Naive thymus-derived CD8-positive, alpha-beta T cell (primary cell): ENCODE measurements around the gene PLD1. TPM values are rescaled to one million over a fixed set of nuclear protein-coding genes. Genes with fewer than 3 reads are reported as not detected.
"Not testable (repeated sequence)": the region's sequence is repeated elsewhere in the genome, so short reads cannot be mapped to it uniquely, and the experiment has no call there.

Experiments used
- ATAC-seq, 2 donors: fragments of 150-1000 bp; cut with Tn5 transposase in 1 of 2; sonication (Bioruptor Pico), chemical (Tn5 transposase) in 1 of 2; 1 replicate in 1 of 2; 2 replicates in 1 of 2; pipeline ENCODE4 v1.10.0; 2021; ENCODE audit warnings: mild to moderate bottlenecking in 2 of 2, moderate library complexity in 2 of 2
- POLR2A ChIA-PET: fragments of 350-600 bp; sonication (Branson Sonifier 250); formaldehyde crosslinking; loops from one replicate; lab custom pipeline; 2021; ENCODE audit warnings: antibody characterized with exemption; lab: Charles Lee
- DNase-seq, 10 donors: peaks; one replicate each; pipeline versions ENCODE4 v3.0.0 to v3.0.0-alpha.2; 2020 to 2022
- H3K27ac Mint-ChIP-seq, 10 donors: one replicate each; pipeline ENCODE4 v1.8.0; 2020 to 2022; ENCODE audit warnings: mild to moderate bottlenecking in 10 of 10, mixed read lengths in 10 of 10, moderate library complexity in 4 of 10, inconsistent platforms in 1 of 10
- H3K27me3 Mint-ChIP-seq, 5 donors: one replicate each; pipeline ENCODE4 v1.8.0; 2021 to 2022; ENCODE audit warnings: mixed read lengths in 5 of 5
- H3K36me3 Mint-ChIP-seq, 3 donors: one replicate each; pipeline ENCODE4 v1.8.0; 2020 to 2022; ENCODE audit warnings: mixed read lengths in 3 of 3, mild to moderate bottlenecking in 2 of 3, inconsistent platforms in 1 of 3
- H3K4me1 Mint-ChIP-seq, 4 donors: one replicate each; pipeline ENCODE4 v1.8.0; 2021 to 2022; ENCODE audit warnings: mixed read lengths in 4 of 4
- H3K4me3 Mint-ChIP-seq, 10 donors: one replicate each; pipeline ENCODE4 v1.8.0; 2020 to 2022; ENCODE audit warnings: mild to moderate bottlenecking in 10 of 10, mixed read lengths in 10 of 10, moderate library complexity in 6 of 10, inconsistent platforms in 1 of 10
- H3K9me3 Mint-ChIP-seq, 9 donors: one replicate each; pipeline ENCODE4 v1.8.0; 2020 to 2022; ENCODE audit warnings: mixed read lengths in 9 of 9, mild to moderate bottlenecking in 3 of 9, inconsistent platforms in 1 of 9, moderate library complexity in 1 of 9
- polyA plus RNA-seq, 3 donors: library from polyadenylated mRNA; unstranded; fragments of 300-500 nt; fragmentation: Illumina TruSeq; gene quantifications; one replicate each; pipeline ENCODE4 v1.2.3, GENCODE V29; 2021
- total RNA-seq, 8 experiments: library from RNA in 2 of 8; stranded (reverse) in 2 of 8; gene quantifications; one replicate each; pipeline ENCODE4 v1.2.3 and lab custom pipeline; 2021 to 2026

PLD1 gene
- total and polyA plus RNA-seq, 5 experiments from 2014 or later: 0.38 to 0.44 TPM; not detected in 3

DNA sequence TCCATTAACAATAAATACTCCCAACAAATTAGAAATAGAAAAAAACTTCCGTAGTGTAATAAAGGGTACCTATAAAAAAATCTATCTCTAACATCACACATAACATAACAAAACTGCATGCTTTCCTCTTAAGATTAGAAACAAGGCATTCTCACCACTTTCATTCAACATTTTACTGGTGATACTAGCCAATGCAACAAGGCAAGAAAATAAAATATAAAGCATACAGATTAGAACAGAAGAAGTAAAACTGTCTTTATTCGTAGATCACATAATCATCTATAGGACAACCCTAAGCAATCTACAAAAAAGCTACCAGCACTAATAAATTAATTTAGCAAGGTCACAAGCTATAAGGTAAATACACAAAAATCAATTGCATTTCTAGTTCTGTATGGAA is 107.1 kb downstream of the PLD1 start:
- POLR2A ChIA-PET: no interaction called here
- peaks cover 0 to 4% (median 0%) of the 10 kb centered on the region in 3 donors for H3K36me3 Mint-ChIP-seq
- no peak for ATAC-seq
- no peaks in the 10 kb centered on the region for H3K4me1 Mint-ChIP-seq
- H3K4me3 Mint-ChIP-seq: no peak overlapping the region
- H3K9me3 Mint-ChIP-seq: peaks cover 0 to 17% (median 4%) of the 10 kb centered on the region in 9 donors
- no peak for DNase-seq
- peaks cover 6 to 30% (median 13%) of the 10 kb centered on the region in 5 donors for H3K27me3 Mint-ChIP-seq
- H3K27ac Mint-ChIP-seq: no peak overlapping the region

DNA sequence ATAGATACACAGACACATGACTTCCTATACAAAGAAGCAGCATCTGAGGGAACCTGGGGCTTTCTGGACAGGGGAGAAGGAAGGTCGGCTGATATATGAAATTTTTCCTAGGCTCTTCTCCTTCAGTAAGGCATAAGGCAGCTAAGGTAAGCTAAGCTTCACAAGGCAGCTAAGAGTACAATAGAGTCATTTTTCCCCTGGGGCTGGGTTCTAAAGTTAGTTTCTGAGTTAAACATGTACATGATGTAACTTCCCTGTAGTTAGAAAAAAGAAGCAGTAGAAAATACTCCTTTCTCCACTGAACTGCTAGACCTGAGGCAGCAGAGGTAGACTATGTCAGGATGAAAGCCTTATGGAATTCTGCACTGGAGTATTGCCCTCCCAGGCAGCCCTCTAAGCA is 109.6 kb downstream of the PLD1 start:
- Mint-ChIP-seq H3K9me3 (peaks cover 0 to 17% (median 4%) of the 10 kb centered on the region in 9 donors), H3K36me3 (peaks cover 0 to 4% (median 2%) of the 10 kb centered on the region in 3 donors), H3K4me3 (no peak overlapping the region), H3K27ac (no peak overlapping the region), H3K4me1 (no peaks in the 10 kb centered on the region), H3K27me3 (peaks cover 8 to 55% (median 19%) of the 10 kb centered on the region in 5 donors)
- DNase-seq (no peak), ATAC-seq (no peak)
- POLR2A ChIA-PET: no interaction called here

DNA sequence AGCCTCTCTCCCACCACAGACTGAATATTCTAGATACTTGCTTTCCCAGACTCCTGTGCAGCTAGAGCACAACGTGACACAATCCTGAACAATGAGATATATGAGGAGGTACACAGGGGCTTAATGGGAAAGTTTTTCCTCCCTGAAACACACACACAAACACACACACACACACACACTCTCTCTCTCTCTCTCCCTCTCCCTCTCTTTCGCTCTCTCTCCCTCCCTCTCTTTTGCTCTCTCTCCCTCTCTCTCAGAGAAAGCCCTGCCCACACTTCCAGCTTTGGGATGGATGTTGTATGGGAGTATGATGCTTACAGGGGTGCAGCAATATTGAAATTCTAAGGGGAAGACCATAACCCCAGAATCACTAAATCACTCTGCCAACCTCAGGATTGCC is 110.1 kb downstream of the PLD1 start:
- H3K4me3 Mint-ChIP-seq: no peak overlapping the region
- no peak for DNase-seq
- no peak overlapping the region for H3K27ac Mint-ChIP-seq
- peaks cover 0 to 4% (median 2%) of the 10 kb centered on the region in 3 donors for H3K36me3 Mint-ChIP-seq
- H3K27me3 Mint-ChIP-seq: peaks cover 8 to 55% (median 19%) of the 10 kb centered on the region in 5 donors
- POLR2A ChIA-PET: no interaction called here
- ATAC-seq: no peak
- no peaks in the 10 kb centered on the region for H3K4me1 Mint-ChIP-seq
- H3K9me3 Mint-ChIP-seq: peaks cover 0 to 17% (median 4%) of the 10 kb centered on the region in 9 donors

DNA sequence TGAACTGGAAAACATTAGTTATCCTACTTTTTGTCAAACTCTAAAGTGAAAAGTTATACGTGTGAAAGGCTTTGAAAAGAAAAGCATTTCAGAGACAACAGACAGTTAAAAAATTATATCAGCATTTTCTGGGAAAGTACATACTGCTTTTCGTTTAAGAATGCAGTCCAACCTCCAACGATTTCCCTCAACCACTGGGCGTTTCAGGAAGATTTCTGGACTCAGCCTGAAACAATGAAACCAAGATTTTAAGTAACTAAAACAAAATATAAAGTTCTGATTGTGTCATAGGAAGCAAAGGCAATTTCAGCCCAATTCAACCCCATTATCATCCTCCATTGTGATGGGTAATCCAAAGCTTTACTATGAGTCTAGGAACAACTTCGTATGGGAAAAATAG is 110.7 kb downstream of the PLD1 start:
- H3K36me3 Mint-ChIP-seq: peaks cover 0 to 4% (median 2%) of the 10 kb centered on the region in 3 donors
- no peaks in the 10 kb centered on the region for H3K4me1 Mint-ChIP-seq
- ATAC-seq (no peak), DNase-seq (no peak)
- POLR2A ChIA-PET: no interaction called here
- peaks cover 0 to 17% (median 4%) of the 10 kb centered on the region in 9 donors for H3K9me3 Mint-ChIP-seq
- H3K27ac Mint-ChIP-seq: no peak overlapping the region
- H3K27me3 Mint-ChIP-seq: peaks cover 8 to 55% (median 19%) of the 10 kb centered on the region in 5 donors
- no peak overlapping the region for H3K4me3 Mint-ChIP-seq

DNA sequence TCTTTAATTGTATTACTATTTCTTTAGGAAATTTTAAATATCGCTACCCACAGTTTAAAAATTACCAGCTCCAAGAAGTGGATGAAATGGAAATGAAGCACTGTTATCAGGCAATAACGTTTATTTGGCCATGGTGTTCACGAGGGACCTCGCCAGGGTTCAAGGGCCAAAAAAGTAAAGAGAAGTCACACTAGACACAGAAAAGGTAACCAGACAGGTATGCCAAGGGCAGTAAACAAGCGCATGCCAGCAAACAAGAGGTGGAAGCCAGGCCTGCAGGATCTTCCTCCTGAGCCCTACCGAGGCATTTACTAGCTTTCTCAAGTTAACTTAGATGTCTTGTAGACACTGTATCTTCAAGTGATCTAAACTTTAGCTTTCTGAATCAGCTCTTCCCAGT is 113.5 kb downstream of the PLD1 start:
- no peak for DNase-seq
- Mint-ChIP-seq H3K4me3 (no peak overlapping the region), H3K27me3 (peaks cover 12 to 55% (median 19%) of the 10 kb centered on the region in 5 donors), H3K27ac (no peak overlapping the region), H3K9me3 (peaks cover 0 to 2% (median 0%) of the 10 kb centered on the region in 9 donors), H3K4me1 (no peaks in the 10 kb centered on the region), H3K36me3 (peaks cover 0 to 2% (median 0%) of the 10 kb centered on the region in 3 donors)
- POLR2A ChIA-PET: no interaction called here
- no peak for ATAC-seq

DNA sequence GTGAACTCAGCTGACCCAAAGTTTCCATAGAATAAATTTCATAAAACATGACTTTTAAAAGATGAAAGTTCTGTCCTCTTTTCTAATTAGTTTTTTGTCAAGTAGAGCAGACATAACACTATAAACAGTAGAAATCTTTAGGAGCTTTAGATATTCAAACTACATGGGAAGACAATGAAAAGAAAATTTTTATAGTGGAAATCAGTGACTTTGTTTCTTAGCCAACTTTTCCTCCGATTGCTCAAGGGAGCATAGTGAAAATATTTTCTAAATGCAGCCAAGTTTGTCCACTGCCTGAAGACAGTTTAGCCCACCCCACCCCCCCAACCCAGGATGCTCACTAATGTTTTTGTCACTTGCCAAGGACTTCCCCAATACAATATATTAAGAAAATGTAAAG is 114.9 kb downstream of the PLD1 start:
- H3K36me3 Mint-ChIP-seq: peaks cover 0 to 2% (median 0%) of the 10 kb centered on the region in 3 donors
- H3K27ac Mint-ChIP-seq: no peak overlapping the region

DNA sequence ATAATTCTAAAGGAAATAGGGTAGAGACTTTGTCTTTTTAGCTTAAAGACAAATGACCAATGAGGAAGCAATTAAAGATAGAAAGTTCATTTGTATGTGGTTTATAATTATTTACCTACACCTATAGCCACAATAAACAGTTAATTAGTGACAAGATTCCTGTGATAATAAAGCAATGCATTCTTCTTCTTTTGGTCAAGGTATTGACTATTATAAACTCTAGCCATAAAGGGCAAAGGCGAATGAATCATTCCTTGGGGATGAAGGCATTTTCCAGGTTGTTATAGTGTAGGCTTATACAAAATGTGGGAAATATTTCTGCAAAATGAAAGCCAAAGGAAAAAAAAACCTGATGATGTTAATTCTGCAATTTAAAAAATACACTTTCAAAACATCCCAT is 115.4 kb downstream of the PLD1 start:
- H3K4me1 Mint-ChIP-seq: peaks cover 0 to 7% (median 4%) of the 10 kb centered on the region in 4 donors

More for the DNA sequence above, 114.9 kb downstream of the PLD1 start:
- ATAC-seq (no peak), DNase-seq (no peak)
- Mint-ChIP-seq H3K4me1 (peaks cover 0 to 3% (median under 1%) of the 10 kb centered on the region in 4 donors), H3K27me3 (peaks cover 12 to 41% (median 18%) of the 10 kb centered on the region in 5 donors), H3K4me3 (no peak overlapping the region), H3K9me3 (no peaks in the 10 kb centered on the region)
- POLR2A ChIA-PET: no interaction called here

DNA sequence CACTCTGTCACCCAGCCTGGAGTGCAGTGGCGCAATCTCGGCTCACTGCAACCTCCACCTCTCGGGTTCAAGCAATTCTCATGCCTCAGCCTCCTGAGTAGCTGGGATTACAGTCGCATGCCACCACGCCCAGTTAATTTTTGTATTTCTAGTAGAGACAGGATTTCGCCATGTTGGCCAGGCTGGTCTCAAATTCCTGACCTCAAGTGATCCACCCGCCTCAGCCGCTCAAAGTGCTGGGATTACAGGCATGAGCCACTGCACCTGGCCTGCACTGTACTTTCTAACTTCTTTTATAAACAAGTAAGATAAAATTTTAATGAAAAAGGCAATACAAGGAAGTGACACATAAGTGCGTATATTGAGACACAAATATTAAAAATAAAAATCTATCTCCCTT is 117.7 kb downstream of the PLD1 start:
- H3K4me1 Mint-ChIP-seq, H3K4me3 Mint-ChIP-seq, ATAC-seq, H3K9me3 Mint-ChIP-seq, H3K27ac Mint-ChIP-seq, POLR2A ChIA-PET, H3K36me3 Mint-ChIP-seq, DNase-seq: not testable (repeated sequence)
- H3K27me3 Mint-ChIP-seq: peaks cover 6 to 19% (median 6%) of the 10 kb centered on the region in 5 donors

More for the DNA sequence above, 115.4 kb downstream of the PLD1 start:
- peaks cover 0 to 2% (median 0%) of the 10 kb centered on the region in 3 donors for H3K36me3 Mint-ChIP-seq
- H3K27ac Mint-ChIP-seq: no peak overlapping the region
- H3K27me3 Mint-ChIP-seq: peaks cover 8 to 36% (median 13%) of the 10 kb centered on the region in 5 donors
- no peaks in the 10 kb centered on the region for H3K9me3 Mint-ChIP-seq
- no peak for ATAC-seq
- POLR2A ChIA-PET: no interaction called here
- DNase-seq: no peak
- H3K4me3 Mint-ChIP-seq: no peak overlapping the region

DNA sequence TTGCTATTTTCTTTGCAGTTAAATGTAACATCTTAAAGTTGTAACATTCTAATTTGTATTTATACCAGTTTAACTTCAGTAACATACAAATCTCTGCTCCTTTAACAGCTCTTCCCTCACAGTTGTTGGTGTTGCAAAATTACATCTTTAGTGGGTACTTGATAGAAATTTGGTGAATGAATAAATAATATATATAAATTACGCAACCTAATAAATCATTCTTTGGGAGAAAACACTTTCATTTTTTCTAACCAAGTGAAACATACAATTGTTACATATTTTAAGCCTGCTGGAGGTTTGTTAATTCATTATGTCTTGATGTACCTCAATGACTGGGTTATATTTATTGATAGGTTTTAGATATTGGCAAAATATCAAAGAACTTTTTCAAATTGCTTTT is 118.8 kb downstream of the PLD1 start:
- POLR2A ChIA-PET: no interaction called here
- Mint-ChIP-seq H3K27ac (no peak overlapping the region), H3K4me3 (no peak overlapping the region), H3K36me3 (no peaks in the 10 kb centered on the region), H3K9me3 (no peaks in the 10 kb centered on the region), H3K4me1 (peaks cover 0 to 7% (median 4%) of the 10 kb centered on the region in 4 donors), H3K27me3 (peaks cover 0 to 8% (median 4%) of the 10 kb centered on the region in 5 donors)
- DNase-seq (no peak), ATAC-seq (no peak)

DNA sequence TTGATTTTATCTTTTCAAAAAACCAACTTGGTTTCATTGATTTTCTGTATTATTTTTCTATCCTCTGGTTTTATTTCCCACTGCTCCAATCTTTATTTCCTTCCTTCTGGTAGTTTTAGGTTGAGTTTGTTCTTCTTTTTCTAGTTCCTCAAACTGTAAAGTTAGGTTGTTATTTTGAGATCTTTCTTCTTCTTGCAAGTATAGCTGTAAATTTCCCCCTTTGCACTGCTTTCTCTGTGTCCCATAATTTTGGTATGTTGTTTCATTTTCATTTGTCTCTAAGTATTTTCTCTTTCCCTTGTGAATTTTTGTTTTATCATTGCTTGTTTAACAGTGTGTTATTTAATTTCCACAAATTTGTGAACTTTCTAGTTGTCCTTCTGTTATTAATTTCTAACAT is 120.0 kb downstream of the PLD1 start:
- Mint-ChIP-seq H3K4me1 (peaks cover 0 to 7% (median 4%) of the 10 kb centered on the region in 4 donors), H3K36me3 (no peaks in the 10 kb centered on the region), H3K27me3 (peaks cover 0 to 7% (median 4%) of the 10 kb centered on the region in 5 donors), H3K4me3 (no peak overlapping the region), H3K9me3 (no peaks in the 10 kb centered on the region), H3K27ac (no peak overlapping the region)
- POLR2A ChIA-PET: no interaction called here
- ATAC-seq: no peak
- no peak for DNase-seq

DNA sequence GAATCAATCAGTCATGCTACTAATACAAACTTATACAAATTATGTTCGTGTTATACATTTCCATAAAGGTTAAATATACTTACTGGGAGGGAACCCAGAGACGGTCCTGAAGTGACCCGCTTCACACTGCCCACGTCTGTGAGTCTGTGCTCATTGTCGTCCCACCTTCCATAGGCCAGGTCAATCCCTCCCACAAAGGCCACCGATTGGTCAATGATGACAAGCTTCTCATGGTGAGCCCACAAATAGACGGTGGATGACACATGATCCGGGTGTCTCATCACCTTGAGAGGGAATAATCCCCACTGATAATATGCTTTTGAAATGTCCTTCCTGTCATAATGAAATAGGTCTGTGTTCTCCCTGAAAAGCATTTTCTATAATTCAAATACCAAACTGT is 121.7 kb downstream of the PLD1 start:
- POLR2A ChIA-PET: no interaction called here

DNA sequence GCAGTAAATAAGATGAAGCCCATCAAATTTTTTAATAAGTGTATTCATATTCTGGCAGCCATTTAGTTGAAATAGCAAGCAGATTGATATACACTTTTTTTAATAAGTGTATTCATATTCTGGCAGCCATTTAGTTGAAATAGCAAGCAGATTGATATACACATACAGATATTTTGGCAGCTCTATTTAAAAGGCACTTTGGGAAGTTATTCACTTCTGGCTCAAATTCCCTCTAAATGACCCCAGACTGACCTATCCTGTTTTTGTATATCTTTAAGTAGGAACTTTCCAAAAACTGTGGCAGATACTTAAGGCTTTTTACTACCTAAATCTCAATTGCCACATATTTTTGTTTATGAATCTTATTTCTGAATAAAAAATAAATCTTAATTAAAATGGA is 122.3 kb downstream of the PLD1 start:
- Mint-ChIP-seq H3K4me3 (no peak overlapping the region), H3K27ac (no peak overlapping the region), H3K27me3 (peaks cover 3 to 19% (median 13%) of the 10 kb centered on the region in 5 donors), H3K36me3 (no peaks in the 10 kb centered on the region), H3K9me3 (no peaks in the 10 kb centered on the region), H3K4me1 (peaks cover 0 to 7% (median 4%) of the 10 kb centered on the region in 4 donors)
- POLR2A ChIA-PET: no interaction called here
- no peak for ATAC-seq
- no peak for DNase-seq

More for the DNA sequence above, 121.7 kb downstream of the PLD1 start:
- Mint-ChIP-seq H3K27ac (no peak overlapping the region), H3K4me1 (peaks cover 0 to 7% (median 4%) of the 10 kb centered on the region in 4 donors), H3K36me3 (no peaks in the 10 kb centered on the region), H3K4me3 (no peak overlapping the region), H3K9me3 (no peaks in the 10 kb centered on the region), H3K27me3 (peaks cover 7 to 13% (median 7%) of the 10 kb centered on the region in 5 donors)
- ATAC-seq (no peak), DNase-seq (no peak)

DNA sequence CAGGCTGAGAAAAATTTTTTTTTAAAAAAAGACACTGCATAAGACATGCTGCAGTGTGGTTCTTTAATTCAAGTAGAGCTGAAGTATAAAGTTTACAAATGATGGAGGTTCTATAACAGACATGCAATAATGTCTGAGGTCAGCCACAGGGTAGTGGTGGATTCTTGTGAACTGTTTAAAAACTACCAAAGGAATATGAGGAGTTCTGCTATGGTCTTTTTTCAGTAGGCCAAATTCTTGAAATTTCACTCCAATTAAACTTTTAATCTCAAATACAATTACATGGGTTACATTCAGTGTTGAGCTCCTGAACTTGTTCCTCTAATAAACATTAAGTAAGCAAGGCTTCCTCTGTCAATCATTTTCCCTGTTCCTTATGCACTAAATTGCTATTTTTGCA is 122.7 kb downstream of the PLD1 start:
- Mint-ChIP-seq H3K27ac (no peak overlapping the region), H3K27me3 (peaks cover 3 to 21% (median 15%) of the 10 kb centered on the region in 5 donors), H3K4me1 (peaks cover 0 to 7% (median 4%) of the 10 kb centered on the region in 4 donors), H3K9me3 (no peaks in the 10 kb centered on the region), H3K4me3 (no peak overlapping the region), H3K36me3 (no peaks in the 10 kb centered on the region)
- ATAC-seq: no peak
- POLR2A ChIA-PET: no interaction called here
- DNase-seq: no peak

DNA sequence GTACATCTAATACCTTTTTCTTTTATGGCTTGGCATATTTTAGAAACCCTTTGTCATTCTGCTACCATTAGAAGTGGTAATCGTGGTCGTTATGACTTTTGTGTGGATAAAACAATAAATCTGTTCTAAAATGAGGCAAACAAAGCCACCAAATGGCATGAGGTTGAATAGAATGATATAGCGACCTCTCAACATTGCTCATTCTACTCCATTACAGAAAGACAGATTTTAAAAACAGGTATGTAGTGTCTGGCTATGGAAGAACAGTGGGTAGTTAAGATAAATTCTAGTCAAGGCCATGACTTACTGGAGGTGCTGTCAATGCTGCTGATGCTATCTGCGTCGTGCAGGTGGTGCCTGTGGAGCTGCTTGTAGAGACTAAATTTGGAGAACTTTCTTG is 123.2 kb downstream of the PLD1 start:
- no peaks in the 10 kb centered on the region for H3K9me3 Mint-ChIP-seq
- H3K27me3 Mint-ChIP-seq: peaks cover 3 to 21% (median 15%) of the 10 kb centered on the region in 5 donors
- POLR2A ChIA-PET: no interaction called here
- H3K4me3 Mint-ChIP-seq: no peak overlapping the region
- peaks cover 0 to 7% (median 4%) of the 10 kb centered on the region in 4 donors for H3K4me1 Mint-ChIP-seq
- H3K36me3 Mint-ChIP-seq: no peaks in the 10 kb centered on the region
- ATAC-seq (no peak), DNase-seq (no peak)
- no peak overlapping the region for H3K27ac Mint-ChIP-seq
